ENCODE data around the gene SH3TC1.

SH3TC1 gene

GRCh38 chr4:8289956-8290700 is 91.0 kb downstream of the SH3TC1 start:
- no peak for DNase-seq (ENCODE audit: low spot score)

- DNase-seq (ENCODE audit: low spot score), result no peak
Observed at GRCh38 chr4:8290701-8290970, 91.5 kb downstream of the SH3TC1 start.

Data from Ammon's horn (tissue), 1 donor.